ENCODE data around the gene CNNM3.
"Not testable (repeated sequence)": the region's sequence is repeated elsewhere in the genome, so short reads cannot be mapped to it uniquely, and the experiment has no call there.

CNNM3 gene

GRCh38 chr2:96857667-96858372, 41.8 kb downstream of the CNNM3 start, which contains the start of gene ANKRD39:
Gene ANKRD39, minus strand, starts transcription at chr2:96858016. Its CDS starts 29 bp downstream, at chr2:96857987.
- peak; percentile 98 for DNase-seq
- in situ Hi-C loops (cut with MboI; ENCODE audit: low pct_unique_long_range_greater_than_20kb, low sequenced_read_pairs), result loop anchor here (10.0 kb wide), 1 partner anchor 97 kb away; no protein-coding TSS in a partner anchor

GRCh38 chr2:96859099-96859649, 43.1 kb downstream of the CNNM3 start:
- no peak for DNase-seq
- in situ Hi-C loops (cut with MboI; ENCODE audit: low pct_unique_long_range_greater_than_20kb, low sequenced_read_pairs), result loop anchor here (10.0 kb wide), 1 partner anchor 96 kb away; no protein-coding TSS in a partner anchor

GRCh38 chr2:96859681-96860064, 43.6 kb downstream of the CNNM3 start:
- no peak for DNase-seq
- in situ Hi-C loops (cut with MboI; ENCODE audit: low pct_unique_long_range_greater_than_20kb, low sequenced_read_pairs), result loop anchor here (10.0 kb wide), 1 partner anchor 95 kb away; no protein-coding TSS in a partner anchor

- DNase-seq, result no peak
- in situ Hi-C loops (cut with MboI; ENCODE audit: low pct_unique_long_range_greater_than_20kb, low sequenced_read_pairs), result no loop called here
These were observed 44.3 kb downstream of the CNNM3 start for GRCh38 chr2:96860065-96861029.

- in situ Hi-C loops (cut with MboI; ENCODE audit: low pct_unique_long_range_greater_than_20kb, low sequenced_read_pairs), result no loop called here
These were observed 45.0 kb downstream of the CNNM3 start for GRCh38 chr2:96861074-96861473.

GRCh38 chr2:96863056-96863455, 47.0 kb downstream of the CNNM3 start:
- DNase-seq; in situ Hi-C loops (cut with MboI; ENCODE audit: low pct_unique_long_range_greater_than_20kb, low sequenced_read_pairs): not testable (repeated sequence)

More at GRCh38 chr2:96861074-96861473, 45.0 kb downstream of the CNNM3 start:
- DNase-seq, result no peak

- no peak for DNase-seq
- in situ Hi-C loops (cut with MboI; ENCODE audit: low pct_unique_long_range_greater_than_20kb, low sequenced_read_pairs), result no loop called here
These were observed 47.7 kb downstream of the CNNM3 start for GRCh38 chr2:96863575-96864342.

- no peak for DNase-seq
- in situ Hi-C loops (cut with MboI; ENCODE audit: low pct_unique_long_range_greater_than_20kb, low sequenced_read_pairs), result no loop called here
These were observed 48.4 kb downstream of the CNNM3 start for GRCh38 chr2:96864343-96865091.

GRCh38 chr2:96865654-96866053, 49.6 kb downstream of the CNNM3 start:
- in situ Hi-C loops (cut with MboI; ENCODE audit: low pct_unique_long_range_greater_than_20kb, low sequenced_read_pairs), result no loop called here
- no peak for DNase-seq

- in situ Hi-C loops (cut with MboI; ENCODE audit: low pct_unique_long_range_greater_than_20kb, low sequenced_read_pairs), result no loop called here
- no peak for DNase-seq
These were observed 50.1 kb downstream of the CNNM3 start for GRCh38 chr2:96866149-96866548.

GRCh38 chr2:96866586-96866985, 50.5 kb downstream of the CNNM3 start:
- in situ Hi-C loops (cut with MboI; ENCODE audit: low pct_unique_long_range_greater_than_20kb, low sequenced_read_pairs), result no loop called here

GRCh38 chr2:96866986-96867755, 51.1 kb downstream of the CNNM3 start:
- DNase-seq, result no peak
- in situ Hi-C loops (cut with MboI; ENCODE audit: low pct_unique_long_range_greater_than_20kb, low sequenced_read_pairs), result no loop called here

More at GRCh38 chr2:96866586-96866985, 50.5 kb downstream of the CNNM3 start:
- DNase-seq, result no peak

GRCh38 chr2:96867756-96868554, 51.9 kb downstream of the CNNM3 start:
- in situ Hi-C loops (cut with MboI; ENCODE audit: low pct_unique_long_range_greater_than_20kb, low sequenced_read_pairs), result no loop called here
- DNase-seq, result no peak

GRCh38 chr2:96868555-96869280, 52.6 kb downstream of the CNNM3 start:
- in situ Hi-C loops (cut with MboI; ENCODE audit: low pct_unique_long_range_greater_than_20kb, low sequenced_read_pairs), result no loop called here
- peak; percentile 86 for DNase-seq

GRCh38 chr2:96869281-96869821, 53.3 kb downstream of the CNNM3 start:
- no peak for DNase-seq
- in situ Hi-C loops (cut with MboI; ENCODE audit: low pct_unique_long_range_greater_than_20kb, low sequenced_read_pairs), result no loop called here
